OCI-LY7 (cell line): Measurements from ENCODE around the gene VPS37C. TPM values are rescaled to one million over a fixed set of nuclear protein-coding genes. Genes with fewer than 3 reads are reported as not detected.

ENCODE experiments used
- BruUV-seq: library from RNA; stranded (reverse); fragments of 400-500 nt; replicated peaks from 2 replicates; lab custom pipeline; 2021; lab: Mats Ljungman, UMichigan
- CTCF ChIA-PET: fragments of 300-600 bp; sonication (Branson Sonifier 250); formaldehyde crosslinking; loops from one replicate; lab custom pipeline; 2022; ENCODE audit warnings: antibody characterized with exemption; ENCODE audit not compliant: unreplicated experiment; lab: Charles Lee
- POLR2A ChIA-PET: fragments of 300-600 bp; sonication (Branson Sonifier 250); formaldehyde crosslinking; loops from one replicate; lab custom pipeline; 2022; ENCODE audit warnings: antibody characterized with exemption; lab: Charles Lee
- DNase-seq: peaks from one replicate; pipeline ENCODE4 v3.0.0-alpha.2; 2015; ENCODE audit warnings: low spot score
- H2AFZ ChIP-seq: fragments of 200-600 bp; sonication (generic), shearing (Covaris generic); 2 replicates; pipeline ENCODE4 v1.6.1; 2014; ENCODE audit warnings: mild to moderate bottlenecking, antibody characterized with exemption, low read length, moderate library complexity
- H3K27ac ChIP-seq: fragments of 200-600 bp; sonication (generic); 2 replicates; pipeline ENCODE4 v1.5.1; 2014; ENCODE audit warnings: mixed run types, low read depth, mild to moderate bottlenecking, moderate library complexity, low read length, inconsistent platforms; ENCODE audit not compliant: poor library complexity, severe bottlenecking
- H3K36me3 ChIP-seq: fragments of 200-600 bp; sonication (generic); 2 replicates; pipeline ENCODE4 v1.6.1; 2014; ENCODE audit warnings: mild to moderate bottlenecking, antibody characterized with exemption, low read length, moderate library complexity, mixed read lengths; ENCODE audit not compliant: insufficient read depth
- H3K4me1 ChIP-seq: fragments of 200-600 bp; sonication (generic); 2 replicates; pipeline ENCODE4 v1.5.1; 2014; ENCODE audit warnings: mild to moderate bottlenecking, low read length; ENCODE audit not compliant: insufficient read depth, poor library complexity, severe bottlenecking
- H3K4me2 ChIP-seq: fragments of 200-600 bp; sonication (generic); 2 replicates; pipeline ENCODE4 v1.6.1; 2014; ENCODE audit warnings: mild to moderate bottlenecking, low read length
- H3K4me3 ChIP-seq: fragments of 200-600 bp; sonication (generic); 2 replicates; pipeline ENCODE4 v1.5.1; 2014; ENCODE audit warnings: mild to moderate bottlenecking, low read depth, low read length; ENCODE audit not compliant: poor library complexity, severe bottlenecking
- H3K79me2 ChIP-seq: fragments of 200-600 bp; sonication (generic); 2 replicates; pipeline ENCODE4 v1.6.1; 2016; ENCODE audit warnings: low read depth, mild to moderate bottlenecking, low read length, moderate library complexity, mixed read lengths; ENCODE audit not compliant: insufficient read depth
- H3K9me2 ChIP-seq: fragments of 200-600 bp; sonication (generic); 2 replicates; pipeline ENCODE4 v1.6.1; 2016; ENCODE audit warnings: mild to moderate bottlenecking, low read length, mixed read lengths; ENCODE audit not compliant: insufficient read depth
- H3K9me3 ChIP-seq: fragments of 200-600 bp; sonication (generic); 2 replicates; pipeline ENCODE4 v1.6.1; 2014; ENCODE audit warnings: mild to moderate bottlenecking, mixed run types, low read length, mixed read lengths
- H4K20me1 ChIP-seq: fragments of 200-600 bp; sonication (generic); 2 replicates; pipeline ENCODE4 v1.6.1; 2014; ENCODE audit warnings: mild to moderate bottlenecking, antibody characterized with exemption, low read length, moderate library complexity, mixed read lengths; ENCODE audit not compliant: insufficient read depth
- EZH2phosphoT487 ChIP-seq: fragments of 200-600 bp; sonication (generic); IDR thresholded peaks from 2 replicates; pipeline ENCODE4 v1.6.1; 2018; ENCODE audit warnings: low read depth, borderline replicate concordance, mild to moderate bottlenecking, mixed run types, antibody characterized with exemption, low read length, moderate library complexity, mixed read lengths
- intact Hi-C: fragments of 100-400 bp; cut with micrococcal nuclease; formaldehyde crosslinking; loops from one replicate; pipeline ENCODE4 v1.10.0; 2022; ENCODE audit not compliant: unreplicated experiment
- total RNA-seq, 2 experiments: library from RNA; depleted of rRNA in 1 of 2; stranded (reverse); fragments of >200 nt in 1 of 2; shearing (Covaris generic) in 1 of 2; gene quantifications; 2 replicates each; pipeline ENCODE4 v1.2.3, GENCODE V29; 2014 to 2022
- TF ChIP-seq, protein P1 (sequence below): fragments of 200-600 bp; sonication (generic); conservative IDR thresholded peaks from 2 replicates; pipeline ENCODE4 v1.5.1; 2014; ENCODE audit warnings: mild to moderate bottlenecking, antibody characterized with exemption, low read length, moderate library complexity, mixed read lengths

The VPS37C gene
- total RNA-seq, 2 experiments from 2014 or later, result 10.3 to 12.8 TPM

DNA sequence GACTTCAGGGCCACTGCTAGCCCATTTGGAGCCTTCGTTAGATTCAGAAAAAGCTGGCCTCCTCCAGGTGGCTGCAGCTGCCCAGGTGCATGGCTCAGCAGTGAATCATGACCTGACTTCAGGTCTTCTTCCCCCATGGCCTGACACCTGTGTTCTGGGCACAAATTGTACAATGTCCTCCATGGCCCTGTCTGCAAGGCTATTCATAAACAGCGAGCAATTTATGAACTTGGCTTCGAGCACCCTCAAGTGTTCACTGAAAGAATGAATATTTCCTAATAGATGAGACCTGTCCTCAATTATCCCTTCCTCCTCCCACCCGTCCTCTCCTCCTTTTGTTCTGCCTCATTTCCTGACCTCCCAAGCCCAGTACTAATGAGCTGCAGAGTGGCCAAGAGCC, 12.2 kb upstream of the VPS37C start:
- ChIA-PET CTCF (no interaction called here), POLR2A (no interaction called here)
- Histone ChIP-seq H2AFZ (no peak overlapping the region), H3K36me3 (no peaks in the 10 kb centered on the region), H3K9me3 (no peaks in the 10 kb centered on the region), H4K20me1 (no peaks in the 10 kb centered on the region), H3K4me2 (no peak overlapping the region), H3K4me1 (no peaks in the 10 kb centered on the region), H3K9me2 (no peaks in the 10 kb centered on the region), H3K4me3 (no peak overlapping the region), H3K79me2 (no peaks in the 10 kb centered on the region), H3K27ac (no peak overlapping the region)
- DNase-seq, result peak; percentile 24
- BruUV-seq, result no TSS peak
- TF ChIP-seq, protein P1, sequence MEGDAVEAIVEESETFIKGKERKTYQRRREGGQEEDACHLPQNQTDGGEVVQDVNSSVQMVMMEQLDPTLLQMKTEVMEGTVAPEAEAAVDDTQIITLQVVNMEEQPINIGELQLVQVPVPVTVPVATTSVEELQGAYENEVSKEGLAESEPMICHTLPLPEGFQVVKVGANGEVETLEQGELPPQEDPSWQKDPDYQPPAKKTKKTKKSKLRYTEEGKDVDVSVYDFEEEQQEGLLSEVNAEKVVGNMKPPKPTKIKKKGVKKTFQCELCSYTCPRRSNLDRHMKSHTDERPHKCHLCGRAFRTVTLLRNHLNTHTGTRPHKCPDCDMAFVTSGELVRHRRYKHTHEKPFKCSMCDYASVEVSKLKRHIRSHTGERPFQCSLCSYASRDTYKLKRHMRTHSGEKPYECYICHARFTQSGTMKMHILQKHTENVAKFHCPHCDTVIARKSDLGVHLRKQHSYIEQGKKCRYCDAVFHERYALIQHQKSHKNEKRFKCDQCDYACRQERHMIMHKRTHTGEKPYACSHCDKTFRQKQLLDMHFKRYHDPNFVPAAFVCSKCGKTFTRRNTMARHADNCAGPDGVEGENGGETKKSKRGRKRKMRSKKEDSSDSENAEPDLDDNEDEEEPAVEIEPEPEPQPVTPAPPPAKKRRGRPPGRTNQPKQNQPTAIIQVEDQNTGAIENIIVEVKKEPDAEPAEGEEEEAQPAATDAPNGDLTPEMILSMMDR, result peak; percentile 51
- no peak for TF ChIP-seq EZH2phosphoT487
- intact Hi-C loops, result loop anchor here (5.0 kb wide), 1 partner anchor 341 kb away; no protein-coding TSS in a partner anchor

DNA sequence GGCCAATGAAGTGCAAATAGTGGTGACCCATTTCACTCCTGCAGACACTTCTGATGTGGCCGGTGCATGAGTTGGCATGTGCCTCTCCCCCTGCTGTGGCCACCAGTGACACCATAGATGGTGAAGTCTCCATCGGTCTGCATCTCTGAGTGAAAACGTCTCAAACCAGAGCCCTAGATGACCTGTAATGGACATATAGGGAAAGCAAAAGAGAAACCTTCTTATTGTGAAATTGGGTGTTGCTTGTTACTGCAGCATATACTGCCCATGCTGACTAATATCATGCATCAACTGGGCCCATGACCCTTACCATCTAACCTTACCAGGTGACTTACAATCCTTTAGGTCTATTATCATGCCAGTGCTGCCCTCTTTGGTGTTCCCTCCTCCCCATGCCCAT, 11.7 kb upstream of the VPS37C start:
- Histone ChIP-seq H3K79me2 (no peaks in the 10 kb centered on the region), H3K27ac (no peak overlapping the region), H3K9me2 (no peaks in the 10 kb centered on the region), H3K36me3 (no peaks in the 10 kb centered on the region), H2AFZ (no peak overlapping the region), H3K4me3 (no peak overlapping the region), H3K4me1 (no peaks in the 10 kb centered on the region), H3K4me2 (no peak overlapping the region), H4K20me1 (no peaks in the 10 kb centered on the region), H3K9me3 (no peaks in the 10 kb centered on the region)
- ChIA-PET CTCF (no interaction called here), POLR2A (no interaction called here)
- BruUV-seq, result no TSS peak
- no peak for TF ChIP-seq EZH2phosphoT487
- TF ChIP-seq, protein P1, result no peak
- intact Hi-C loops, result loop anchor here (5.0 kb wide), 1 partner anchor 341 kb away; no protein-coding TSS in a partner anchor
- no peak for DNase-seq

DNA sequence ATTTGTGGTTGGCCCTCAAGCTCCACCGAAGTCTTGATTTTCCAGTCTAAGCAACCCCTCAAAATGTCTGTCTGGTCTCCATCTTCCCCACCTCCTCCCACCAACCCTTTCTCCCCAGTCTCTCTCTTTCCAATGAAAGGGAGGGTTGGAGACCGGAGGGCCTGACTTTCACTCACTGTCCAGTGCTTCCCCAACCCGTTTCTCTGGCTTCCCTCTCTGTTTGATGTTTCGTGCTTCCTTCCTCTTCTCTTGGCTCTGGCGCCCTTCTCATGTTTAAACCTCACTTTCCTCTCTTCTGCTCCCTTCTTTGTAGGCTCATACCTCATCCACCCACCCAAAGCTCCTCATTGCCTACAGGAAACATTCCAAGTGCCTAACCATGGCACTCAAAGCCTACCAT, 11.1 kb upstream of the VPS37C start:
- Histone ChIP-seq H3K4me3 (no peak overlapping the region), H3K9me3 (no peaks in the 10 kb centered on the region), H3K27ac (no peak overlapping the region), H3K36me3 (no peaks in the 10 kb centered on the region), H3K9me2 (no peaks in the 10 kb centered on the region), H3K4me1 (no peaks in the 10 kb centered on the region), H3K79me2 (no peaks in the 10 kb centered on the region), H3K4me2 (no peak overlapping the region), H4K20me1 (no peaks in the 10 kb centered on the region), H2AFZ (no peak overlapping the region)
- no TSS peak for BruUV-seq
- intact Hi-C loops, result loop anchor here (5.0 kb wide), 1 partner anchor 340 kb away; no protein-coding TSS in a partner anchor
- TF ChIP-seq, protein P1, result no peak
- TF ChIP-seq EZH2phosphoT487, result no peak
- CTCF ChIA-PET, result interaction anchor here (0.6 kb wide), 1 partner anchor 59 kb away, joined by 4 read pairs; no protein-coding TSS in a partner anchor
- POLR2A ChIA-PET, result interaction anchor here (0.6 kb wide), 1 partner anchor 776 kb away, joined by 3 read pairs; no protein-coding TSS in a partner anchor
- DNase-seq, result no peak
